Measurements from ENCODE around the gene ADGRL3.

The ADGRL3 gene

DNA sequence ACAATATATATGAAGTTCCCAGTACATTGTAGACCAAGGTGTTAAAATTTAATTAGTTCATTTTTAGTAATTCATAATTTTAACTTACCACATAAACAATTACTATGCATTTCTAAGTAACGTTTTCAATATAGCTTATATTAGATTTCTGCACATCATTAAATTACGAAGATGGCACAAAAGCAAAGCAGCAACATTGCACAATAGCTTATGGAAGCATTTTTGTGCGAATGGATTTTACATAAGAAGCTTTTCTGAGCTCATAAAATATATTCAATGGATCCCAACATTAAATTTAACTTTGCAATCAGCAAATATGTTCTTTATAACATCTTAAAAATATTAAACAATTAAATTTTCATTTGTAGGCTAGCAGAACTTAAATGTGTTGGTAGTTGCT is 875.4 kb downstream of the ADGRL3 start:
- H3K4me1 ChIP-seq (ENCODE audit: insufficient read depth, low read length): no peaks in the 10 kb centered on the region
- no peak overlapping the region for H3K9ac ChIP-seq (ENCODE audit: low read length)
- no peaks in the 10 kb centered on the region for H3K27me3 ChIP-seq (ENCODE audit: control insufficient read depth in 1 of 2, insufficient read depth in 2 of 2, low read length in 2 of 2)
- no peak overlapping the region for H3K27ac ChIP-seq (ENCODE audit: low read depth, low read length)
- no peaks in the 10 kb centered on the region for H3K36me3 ChIP-seq (ENCODE audit: insufficient read depth, low read length)
- no peak overlapping the region for H3K4me3 ChIP-seq (ENCODE audit: low read depth in 1 of 2, low read length in 2 of 2)
- H3K9me3 ChIP-seq (ENCODE audit: low read length): no peaks in the 10 kb centered on the region

DNA sequence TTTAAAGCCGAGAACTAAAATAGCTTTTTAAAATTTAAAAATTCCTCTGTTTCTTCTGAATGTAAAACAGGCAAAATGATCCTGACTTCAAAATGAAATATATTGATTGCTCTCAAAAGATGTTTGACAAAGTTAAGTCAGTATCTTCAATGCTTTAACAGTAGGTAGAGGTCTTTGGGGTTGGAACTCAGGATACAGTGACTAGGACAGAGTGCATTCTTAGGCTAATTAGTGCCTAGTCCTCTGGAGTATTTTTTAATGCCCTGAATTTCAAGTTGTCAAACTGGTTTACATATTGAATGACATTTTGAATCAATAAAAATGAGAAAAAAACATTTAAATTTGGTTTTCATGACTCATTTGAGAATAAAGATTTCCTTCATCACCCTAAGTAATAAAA is 877.3 kb downstream of the ADGRL3 start:
- Histone ChIP-seq H3K27ac (ENCODE audit: low read depth, low read length) (no peak overlapping the region), H3K36me3 (ENCODE audit: insufficient read depth, low read length) (no peaks in the 10 kb centered on the region), H3K4me3 (ENCODE audit: low read depth in 1 of 2, low read length in 2 of 2) (no peak overlapping the region), H3K27me3 (ENCODE audit: control insufficient read depth in 1 of 2, insufficient read depth in 2 of 2, low read length in 2 of 2) (no peaks in the 10 kb centered on the region), H3K4me1 (ENCODE audit: insufficient read depth, low read length) (no peaks in the 10 kb centered on the region), H3K9ac (ENCODE audit: low read length) (no peak overlapping the region), H3K9me3 (ENCODE audit: low read length) (no peaks in the 10 kb centered on the region)

DNA sequence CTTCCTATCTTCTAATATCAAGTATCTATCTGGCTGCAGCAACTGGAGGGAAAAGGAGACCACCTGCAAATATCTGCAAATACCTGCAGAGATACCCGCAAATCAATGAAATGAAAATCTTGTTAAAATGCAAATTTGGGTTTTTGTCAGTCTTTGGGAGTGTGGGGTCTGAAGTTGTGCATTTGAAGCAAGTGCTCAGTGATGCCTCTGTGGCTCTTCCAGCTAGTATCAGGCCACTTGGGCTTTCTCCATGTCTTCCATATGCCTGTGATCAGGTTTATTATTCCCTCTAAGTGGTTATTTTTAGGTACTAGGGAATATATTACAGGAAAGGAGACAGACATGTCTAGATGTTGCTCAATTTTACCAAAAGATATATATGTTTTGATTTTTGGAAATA is 880.3 kb downstream of the ADGRL3 start:
- no peak overlapping the region for H3K27ac ChIP-seq (ENCODE audit: low read depth, low read length)
- no peaks in the 10 kb centered on the region for H3K9me3 ChIP-seq (ENCODE audit: low read length)
- H3K9ac ChIP-seq (ENCODE audit: low read length): no peak overlapping the region
- no peak overlapping the region for H3K4me3 ChIP-seq (ENCODE audit: low read depth in 1 of 2, low read length in 2 of 2)
- no peaks in the 10 kb centered on the region for H3K4me1 ChIP-seq (ENCODE audit: insufficient read depth, low read length)
- no peaks in the 10 kb centered on the region for H3K36me3 ChIP-seq (ENCODE audit: insufficient read depth, low read length)
- H3K27me3 ChIP-seq (ENCODE audit: control insufficient read depth in 1 of 2, insufficient read depth in 2 of 2, low read length in 2 of 2): no peaks in the 10 kb centered on the region

DNA sequence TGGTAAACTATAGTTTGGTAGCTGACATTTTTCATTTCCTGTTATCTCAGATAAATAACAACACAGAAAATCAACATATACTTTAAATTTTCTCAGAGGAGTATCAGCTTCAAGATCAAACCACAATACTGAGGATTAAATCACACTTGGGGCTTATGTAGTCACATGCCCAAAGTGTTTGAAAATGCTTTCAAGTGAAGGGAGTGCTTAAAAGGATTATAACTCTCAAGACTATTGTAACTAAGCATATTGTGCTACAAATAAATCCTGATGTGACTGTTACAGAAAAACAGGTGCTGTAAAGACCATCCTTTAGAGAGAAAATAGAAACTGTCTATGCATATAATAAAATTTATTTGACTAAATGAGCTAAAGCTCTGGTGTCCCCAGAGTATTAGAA is 887.6 kb downstream of the ADGRL3 start:
- no peaks in the 10 kb centered on the region for H3K4me1 ChIP-seq (ENCODE audit: insufficient read depth, low read length)
- no peak overlapping the region for H3K9ac ChIP-seq (ENCODE audit: low read length)
- H3K9me3 ChIP-seq (ENCODE audit: low read length): no peaks in the 10 kb centered on the region
- H3K36me3 ChIP-seq (ENCODE audit: insufficient read depth, low read length): no peaks in the 10 kb centered on the region
- no peak overlapping the region for H3K4me3 ChIP-seq (ENCODE audit: low read depth in 1 of 2, low read length in 2 of 2)
- H3K27me3 ChIP-seq (ENCODE audit: control insufficient read depth in 1 of 2, insufficient read depth in 2 of 2, low read length in 2 of 2): no peaks in the 10 kb centered on the region
- no peak overlapping the region for H3K27ac ChIP-seq (ENCODE audit: low read depth, low read length)

DNA sequence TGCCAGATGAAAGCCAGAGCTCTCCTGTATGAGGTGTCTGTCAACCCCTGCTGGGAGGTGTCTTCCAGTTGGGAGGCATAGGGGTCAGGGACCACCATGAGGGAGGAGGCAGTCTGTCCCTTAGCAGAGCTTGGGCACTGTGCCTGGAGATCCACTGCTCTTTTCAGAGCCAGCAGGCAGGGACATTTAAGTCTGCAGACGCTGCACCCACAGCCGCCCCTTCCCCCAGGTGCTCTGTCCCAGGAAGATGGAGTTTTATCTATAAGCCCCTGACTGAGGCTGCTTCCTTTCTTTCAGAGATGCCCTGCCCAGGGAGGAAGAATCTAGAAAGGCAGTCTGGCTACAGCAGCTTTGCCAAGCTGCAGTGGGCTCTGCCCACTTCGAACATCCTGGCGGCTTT is 893.6 kb downstream of the ADGRL3 start:
- Histone ChIP-seq H3K9ac (ENCODE audit: low read length) (no peak overlapping the region), H3K9me3 (ENCODE audit: low read length) (no peaks in the 10 kb centered on the region), H3K4me3 (ENCODE audit: low read depth in 1 of 2, low read length in 2 of 2) (no peak overlapping the region), H3K27me3 (ENCODE audit: control insufficient read depth in 1 of 2, insufficient read depth in 2 of 2, low read length in 2 of 2) (no peaks in the 10 kb centered on the region), H3K27ac (ENCODE audit: low read depth, low read length) (no peak overlapping the region), H3K4me1 (ENCODE audit: insufficient read depth, low read length) (no peaks in the 10 kb centered on the region), H3K36me3 (ENCODE audit: insufficient read depth, low read length) (no peaks in the 10 kb centered on the region)

DNA sequence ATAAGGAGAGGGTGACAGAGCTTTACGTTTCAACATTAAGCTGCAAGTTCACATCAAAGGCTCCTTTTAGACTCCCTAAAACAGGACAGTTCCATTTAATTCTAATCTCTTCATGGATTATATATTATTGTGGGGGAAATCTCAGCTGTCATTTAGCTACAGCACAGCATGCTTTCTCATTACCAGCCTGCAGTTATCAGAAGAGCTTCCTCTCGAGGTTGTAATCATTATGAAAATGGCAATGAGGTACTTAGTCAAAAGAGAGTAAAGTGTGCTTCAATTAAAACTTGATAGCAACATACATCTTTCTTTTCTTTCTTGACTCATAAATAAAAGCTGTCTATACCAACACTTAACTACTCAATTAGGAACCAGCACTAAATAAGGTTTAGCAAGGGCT is 896.8 kb downstream of the ADGRL3 start:
- Histone ChIP-seq H3K27me3 (ENCODE audit: control insufficient read depth in 1 of 2, insufficient read depth in 2 of 2, low read length in 2 of 2) (no peaks in the 10 kb centered on the region), H3K4me3 (ENCODE audit: low read depth in 1 of 2, low read length in 2 of 2) (no peak overlapping the region), H3K9ac (ENCODE audit: low read length) (no peak overlapping the region), H3K4me1 (ENCODE audit: insufficient read depth, low read length) (no peaks in the 10 kb centered on the region), H3K27ac (ENCODE audit: low read depth, low read length) (no peak overlapping the region), H3K9me3 (ENCODE audit: low read length) (no peaks in the 10 kb centered on the region), H3K36me3 (ENCODE audit: insufficient read depth, low read length) (no peaks in the 10 kb centered on the region)

DNA sequence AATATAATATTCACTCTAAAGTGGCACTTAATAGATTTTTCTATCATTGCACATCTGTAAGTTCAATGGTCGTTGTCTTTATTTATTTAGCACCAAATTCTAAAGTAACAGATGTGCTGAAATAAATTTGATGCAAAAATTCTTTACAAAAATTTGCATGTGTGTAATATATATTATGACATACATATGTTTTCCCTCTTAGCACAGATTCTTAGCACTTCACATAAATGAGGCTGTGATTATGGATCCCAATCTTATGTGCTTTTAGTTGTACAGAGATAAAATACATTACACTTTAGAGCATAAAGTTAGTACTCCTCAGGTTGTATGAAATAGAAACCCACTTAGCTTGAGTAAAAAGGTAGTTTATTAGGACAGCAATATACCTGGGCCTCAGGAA is 915.1 kb downstream of the ADGRL3 start:
- Histone ChIP-seq H3K27ac (ENCODE audit: low read depth, low read length) (no peak overlapping the region), H3K4me1 (ENCODE audit: insufficient read depth, low read length) (no peaks in the 10 kb centered on the region), H3K4me3 (ENCODE audit: low read depth in 1 of 2, low read length in 2 of 2) (no peak overlapping the region), H3K27me3 (ENCODE audit: control insufficient read depth in 1 of 2, insufficient read depth in 2 of 2, low read length in 2 of 2) (no peaks in the 10 kb centered on the region), H3K36me3 (ENCODE audit: insufficient read depth, low read length) (no peaks in the 10 kb centered on the region), H3K9ac (ENCODE audit: low read length) (no peak overlapping the region), H3K9me3 (ENCODE audit: low read length) (no peaks in the 10 kb centered on the region)

DNA sequence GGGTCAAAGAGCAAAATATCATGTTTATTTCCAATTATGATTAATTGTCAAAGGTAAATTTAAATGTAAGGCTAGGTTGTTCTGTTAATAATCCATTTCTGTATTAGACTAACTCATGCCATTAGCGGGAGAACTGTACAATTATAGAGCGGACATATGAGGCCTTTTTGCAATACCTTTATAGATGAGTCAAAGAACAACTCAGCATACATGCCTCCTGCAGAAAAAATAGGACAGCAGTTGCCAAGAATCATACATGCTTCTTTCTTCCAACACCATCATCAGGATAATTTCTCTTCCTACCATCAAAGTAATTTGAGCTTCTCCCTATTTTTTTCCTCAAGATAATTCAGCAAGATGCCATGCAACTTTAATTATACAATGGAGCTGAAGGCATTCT is 917.8 kb downstream of the ADGRL3 start:
- no peaks in the 10 kb centered on the region for H3K36me3 ChIP-seq (ENCODE audit: insufficient read depth, low read length)
- no peaks in the 10 kb centered on the region for H3K4me1 ChIP-seq (ENCODE audit: insufficient read depth, low read length)
- H3K9me3 ChIP-seq (ENCODE audit: low read length): no peaks in the 10 kb centered on the region
- no peak overlapping the region for H3K9ac ChIP-seq (ENCODE audit: low read length)
- no peak overlapping the region for H3K27ac ChIP-seq (ENCODE audit: low read depth, low read length)
- no peaks in the 10 kb centered on the region for H3K27me3 ChIP-seq (ENCODE audit: control insufficient read depth in 1 of 2, insufficient read depth in 2 of 2, low read length in 2 of 2)
- H3K4me3 ChIP-seq (ENCODE audit: low read depth in 1 of 2, low read length in 2 of 2): no peak overlapping the region

DNA sequence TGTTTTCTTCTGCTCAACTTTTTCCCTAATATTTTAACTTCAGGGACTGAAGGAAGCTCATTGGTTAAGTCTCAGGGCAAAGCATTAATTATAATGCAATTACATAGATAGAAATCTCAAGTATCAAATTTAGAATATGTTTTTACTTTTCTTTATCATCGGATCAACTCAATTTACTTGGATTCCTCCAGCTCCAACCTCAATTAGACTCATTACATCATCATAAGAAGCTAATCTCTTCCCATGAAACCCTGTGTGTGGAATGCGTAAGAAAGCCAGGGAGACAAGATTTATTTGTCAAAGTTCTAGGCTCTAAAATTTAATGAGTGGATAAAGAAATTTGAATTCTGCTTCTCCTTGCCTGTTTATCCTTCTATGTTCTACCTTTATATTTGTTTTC is 918.4 kb downstream of the ADGRL3 start:
- no peaks in the 10 kb centered on the region for H3K4me1 ChIP-seq (ENCODE audit: insufficient read depth, low read length)
- H3K4me3 ChIP-seq (ENCODE audit: low read depth in 1 of 2, low read length in 2 of 2): no peak overlapping the region
- no peak overlapping the region for H3K9ac ChIP-seq (ENCODE audit: low read length)
- no peaks in the 10 kb centered on the region for H3K27me3 ChIP-seq (ENCODE audit: control insufficient read depth in 1 of 2, insufficient read depth in 2 of 2, low read length in 2 of 2)
- no peaks in the 10 kb centered on the region for H3K9me3 ChIP-seq (ENCODE audit: low read length)
- no peaks in the 10 kb centered on the region for H3K36me3 ChIP-seq (ENCODE audit: insufficient read depth, low read length)
- H3K27ac ChIP-seq (ENCODE audit: low read depth, low read length): no peak overlapping the region

DNA sequence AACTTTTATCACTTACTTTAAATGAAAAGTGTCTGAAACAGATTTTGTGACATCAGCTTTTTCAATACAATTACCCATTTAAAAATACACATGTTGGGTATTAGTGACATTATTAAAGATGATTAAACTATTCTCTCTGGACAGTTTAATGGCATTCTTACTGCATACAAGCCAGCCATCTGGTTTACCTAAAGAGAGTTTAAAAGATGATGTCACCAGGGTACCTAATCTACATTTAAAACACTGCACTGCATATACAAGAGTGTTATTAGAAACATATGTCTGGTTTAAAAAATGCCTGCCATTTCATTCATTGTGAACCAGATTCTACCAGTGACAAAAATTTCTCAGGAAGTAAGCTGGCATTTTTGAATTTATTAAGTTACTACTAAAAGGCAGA is 919.1 kb downstream of the ADGRL3 start:
- H3K9me3 ChIP-seq (ENCODE audit: low read length): no peaks in the 10 kb centered on the region
- no peaks in the 10 kb centered on the region for H3K36me3 ChIP-seq (ENCODE audit: insufficient read depth, low read length)
- H3K27ac ChIP-seq (ENCODE audit: low read depth, low read length): no peak overlapping the region
- H3K9ac ChIP-seq (ENCODE audit: low read length): no peak overlapping the region
- no peaks in the 10 kb centered on the region for H3K27me3 ChIP-seq (ENCODE audit: control insufficient read depth in 1 of 2, insufficient read depth in 2 of 2, low read length in 2 of 2)
- no peak overlapping the region for H3K4me3 ChIP-seq (ENCODE audit: low read depth in 1 of 2, low read length in 2 of 2)
- no peaks in the 10 kb centered on the region for H3K4me1 ChIP-seq (ENCODE audit: insufficient read depth, low read length)

DNA sequence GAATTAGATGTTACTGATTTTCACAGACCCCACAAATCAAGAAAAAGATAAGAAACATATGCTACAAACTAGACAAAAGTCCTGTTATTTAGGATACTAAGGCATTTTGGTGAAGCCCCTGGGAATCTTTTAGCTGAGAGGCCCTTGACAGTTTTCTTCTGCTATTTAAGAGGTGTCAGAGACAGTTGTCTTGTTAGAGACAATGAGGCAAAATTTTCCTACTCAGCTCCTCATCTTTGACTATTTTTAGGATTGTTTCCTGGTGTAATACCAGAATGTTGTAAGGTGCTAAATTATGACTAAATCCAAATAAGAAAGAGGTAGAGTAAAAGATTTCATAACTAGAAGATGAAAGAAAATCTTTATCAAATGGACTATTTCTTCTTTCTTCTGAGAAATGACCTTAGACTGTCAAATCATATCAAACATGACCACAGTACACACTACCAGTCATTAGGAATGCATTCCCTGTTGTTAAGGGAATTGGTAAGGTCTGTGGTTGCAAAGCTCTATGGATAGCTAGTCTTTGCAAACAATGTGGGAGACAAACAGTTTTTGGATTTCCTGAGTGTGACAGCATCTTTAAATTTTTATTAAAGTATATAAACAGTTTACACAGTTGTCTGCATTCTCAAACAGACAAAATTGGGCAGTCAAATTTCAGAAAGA is 926.1 kb downstream of the ADGRL3 start:
- no peaks in the 10 kb centered on the region for H3K4me1 ChIP-seq (ENCODE audit: insufficient read depth, low read length)
- no peaks in the 10 kb centered on the region for H3K36me3 ChIP-seq (ENCODE audit: insufficient read depth, low read length)
- H3K9me3 ChIP-seq (ENCODE audit: low read length): no peaks in the 10 kb centered on the region
- H3K27me3 ChIP-seq (ENCODE audit: control insufficient read depth in 1 of 2, insufficient read depth in 2 of 2, low read length in 2 of 2): no peaks in the 10 kb centered on the region
- no peak overlapping the region for H3K4me3 ChIP-seq (ENCODE audit: low read depth in 1 of 2, low read length in 2 of 2)
- no peak overlapping the region for H3K9ac ChIP-seq (ENCODE audit: low read length)
- H3K27ac ChIP-seq (ENCODE audit: low read depth, low read length): no peak overlapping the region

Measured in muscle layer of colon (tissue), 2 donors.